ENCODE measurements around the gene ARF6. TPM values are rescaled to one million over a fixed set of nuclear protein-coding genes. Genes with fewer than 3 reads are reported as not detected.

The ARF6 gene
- total RNA-seq, 1 experiment from 2014 or later, result 49.2 TPM

GRCh38 chr14:49942090-49942489 lies 49.2 kb downstream of the ARF6 start:
- Histone ChIP-seq H2BK15ac (ENCODE audit: low read depth, low read length) (no peak overlapping the region), H3K18ac (ENCODE audit: insufficient read length, low read depth, low read length) (no peak overlapping the region), H3T11ph (ENCODE audit: low read length) (no peak overlapping the region), H4K20me1 (ENCODE audit: control insufficient read depth, insufficient read depth, insufficient read length) (no peaks in the 10 kb centered on the region), H2BK120ac (ENCODE audit: low read depth, low read length, poor library complexity, severe bottlenecking) (no peak overlapping the region), H3K4ac (ENCODE audit: low read depth, low read length) (no peak overlapping the region), H2BK5ac (ENCODE audit: insufficient read length, low read length) (no peak overlapping the region), H3K56ac (ENCODE audit: insufficient read length, low read depth, low read length) (no peak overlapping the region), H2BK12ac (ENCODE audit: insufficient read length, low read depth, low read length) (no peak overlapping the region), H2AFZ (ENCODE audit: low read length) (no peak overlapping the region), H3K14ac (ENCODE audit: insufficient read depth, low read length) (no peak overlapping the region), H3K27me3 (ENCODE audit: insufficient read depth, low read length) (no peaks in the 10 kb centered on the region), H3K9ac (ENCODE audit: extremely low read depth, insufficient read length, low read length) (no peak overlapping the region), H3K23ac (ENCODE audit: insufficient read length, low read depth, low read length) (no peak overlapping the region), H3K79me1 (ENCODE audit: insufficient read depth, low read depth, low read length, poor library complexity, severe bottlenecking) (no peaks in the 10 kb centered on the region), H3K23me2 (ENCODE audit: insufficient read length, low read depth, low read length, poor library complexity, severe bottlenecking) (no peaks in the 10 kb centered on the region), H2BK20ac (ENCODE audit: low read depth, low read length, poor library complexity, severe bottlenecking) (no peak overlapping the region), H3K9me3 (ENCODE audit: control insufficient read depth, low read depth, low read length) (no peaks in the 10 kb centered on the region), H3K79me2 (ENCODE audit: insufficient read depth, low read length) (no peaks in the 10 kb centered on the region), H2AK5ac (ENCODE audit: insufficient read length, low read length) (no peak overlapping the region), H4K91ac (ENCODE audit: insufficient read length, low read depth, low read length) (no peak overlapping the region), H3K4me1 (ENCODE audit: insufficient read depth, low read length) (no peaks in the 10 kb centered on the region), H3K4me2 (ENCODE audit: insufficient read depth, insufficient read length, low read length) (no peak overlapping the region), H4K5ac (ENCODE audit: insufficient read length, low read depth, low read length) (no peak overlapping the region), H4K8ac (replicated peaks; ENCODE audit: insufficient read length, low read depth, low read length) (no peak overlapping the region), H3K27ac (ENCODE audit: insufficient read length, low read depth, low read length) (no peak overlapping the region)
- no CpG with 5 or more reads among the region's 2 CpGs for WGBS (ENCODE audit: extremely low coverage, insufficient read length, low lambda C conversion rate)
- DNase-seq, result no peak
- TF ChIP-seq, protein P1, sequence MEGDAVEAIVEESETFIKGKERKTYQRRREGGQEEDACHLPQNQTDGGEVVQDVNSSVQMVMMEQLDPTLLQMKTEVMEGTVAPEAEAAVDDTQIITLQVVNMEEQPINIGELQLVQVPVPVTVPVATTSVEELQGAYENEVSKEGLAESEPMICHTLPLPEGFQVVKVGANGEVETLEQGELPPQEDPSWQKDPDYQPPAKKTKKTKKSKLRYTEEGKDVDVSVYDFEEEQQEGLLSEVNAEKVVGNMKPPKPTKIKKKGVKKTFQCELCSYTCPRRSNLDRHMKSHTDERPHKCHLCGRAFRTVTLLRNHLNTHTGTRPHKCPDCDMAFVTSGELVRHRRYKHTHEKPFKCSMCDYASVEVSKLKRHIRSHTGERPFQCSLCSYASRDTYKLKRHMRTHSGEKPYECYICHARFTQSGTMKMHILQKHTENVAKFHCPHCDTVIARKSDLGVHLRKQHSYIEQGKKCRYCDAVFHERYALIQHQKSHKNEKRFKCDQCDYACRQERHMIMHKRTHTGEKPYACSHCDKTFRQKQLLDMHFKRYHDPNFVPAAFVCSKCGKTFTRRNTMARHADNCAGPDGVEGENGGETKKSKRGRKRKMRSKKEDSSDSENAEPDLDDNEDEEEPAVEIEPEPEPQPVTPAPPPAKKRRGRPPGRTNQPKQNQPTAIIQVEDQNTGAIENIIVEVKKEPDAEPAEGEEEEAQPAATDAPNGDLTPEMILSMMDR (conservative IDR thresholded peaks at IDR 0.05), result no peak
- Mint-ChIP-seq H3K27me3 (ENCODE audit: low read depth) (no peaks in the 10 kb centered on the region), H3K27ac (no peak overlapping the region), H3K36me3 (ENCODE audit: insufficient read depth in 1 of 3, low read depth in 3 of 3) (peaks cover 11 to 13% (median 13%) of the 10 kb centered on the region in 3 experiments), H3K4me1 (no peaks in the 10 kb centered on the region), H3K9me3 (peaks cover 18 to 20% of the 10 kb centered on the region in 2 experiments), H3K4me3 (no peak overlapping the region)
